MG63 (cell line): ENCODE measurements around the gene KIF18B. TPM values are rescaled to one million over a fixed set of nuclear protein-coding genes. Genes with fewer than 3 reads are reported as not detected.

Experiments used
- DNase-seq: peaks from one replicate; pipeline ENCODE4 v3.0.0-alpha.2; 2020
- H3K27me3 ChIP-seq: fragments of 250-450 bp; sonication (Bioruptor Pico); 2 replicates; pipeline ENCODE4 v1.5.1; 2020; ENCODE audit warnings: mild to moderate bottlenecking, moderate library complexity
- H3K36me3 ChIP-seq: fragments of 250-450 bp; sonication (Bioruptor Pico); 2 replicates; pipeline ENCODE4 v1.5.1; 2020; ENCODE audit warnings: mild to moderate bottlenecking, moderate library complexity
- H3K4me3 ChIP-seq: fragments of 250-450 bp; sonication (Bioruptor Pico); 2 replicates; pipeline ENCODE4 v1.5.1; 2020; ENCODE audit warnings: mild to moderate bottlenecking, moderate library complexity
- H3K9me3 ChIP-seq: fragments of 250-450 bp; sonication (Bioruptor Pico); 2 replicates; pipeline ENCODE4 v1.5.1; 2020; ENCODE audit warnings: mild to moderate bottlenecking, moderate library complexity
- total RNA-seq: library from RNA; depleted of rRNA; stranded (reverse); fragments of >200 nt; shearing (Covaris generic); gene quantifications from 2 replicates; pipeline ENCODE4 v1.2.3, GENCODE V29; 2014; ENCODE audit warnings: low replicate concordance

Gene KIF18B
- total RNA-seq, 1 experiment from 2014 or later: 21.6 TPM

DNA sequence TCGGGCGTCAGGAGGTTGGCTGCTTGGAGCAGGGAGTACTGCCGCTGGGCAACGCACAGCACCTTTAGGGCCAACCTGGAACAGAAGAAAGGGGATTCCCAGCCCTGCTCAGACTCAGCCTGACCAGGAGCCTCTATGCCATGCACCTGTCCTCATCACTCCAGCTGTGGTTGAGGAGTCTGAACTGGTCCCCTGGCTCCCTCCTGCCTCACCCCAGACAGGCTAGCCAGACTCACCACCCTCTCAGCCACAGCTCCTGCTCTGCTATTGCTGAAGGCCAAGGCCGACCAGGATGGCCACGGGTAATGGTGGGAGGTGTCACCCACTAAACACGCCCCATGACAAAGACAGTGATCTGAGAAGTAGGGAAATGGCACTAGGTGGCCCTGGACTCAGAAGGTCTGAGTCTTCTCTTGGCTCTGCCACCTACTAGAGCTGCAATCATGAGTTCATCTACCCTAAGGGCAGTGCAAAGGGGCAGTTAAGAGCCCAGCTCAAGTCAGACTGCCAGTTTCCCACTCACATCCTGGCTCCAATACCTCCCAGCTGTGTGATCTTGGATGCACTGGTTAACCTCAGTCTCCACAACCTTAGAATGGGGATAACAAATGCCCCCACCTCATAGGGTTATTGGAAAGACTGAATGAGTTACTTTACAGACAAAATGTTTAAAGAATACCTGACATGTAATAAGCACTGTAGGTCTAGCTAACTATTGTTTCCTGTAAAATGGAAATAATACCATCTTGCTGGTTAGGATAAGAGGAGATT lies 18.4 kb downstream of the KIF18B start:
- Histone ChIP-seq H3K27me3 (no peaks in the 10 kb centered on the region; the same call in 1 of the 2 replicates), H3K36me3 (peaks cover 87% of the 10 kb centered on the region), H3K4me3 (no peak overlapping the region), H3K9me3 (no peaks in the 10 kb centered on the region)
- DNase-seq: no peak

GRCh38 chr17:44928136-44928535 lies 19.4 kb downstream of the KIF18B start:
- Histone ChIP-seq H3K4me3 (no peak overlapping the region), H3K36me3 (peaks cover 77% of the 10 kb centered on the region), H3K9me3 (no peaks in the 10 kb centered on the region), H3K27me3 (no peaks in the 10 kb centered on the region; the same call in 1 of the 2 replicates)
- DNase-seq: no peak

DNA sequence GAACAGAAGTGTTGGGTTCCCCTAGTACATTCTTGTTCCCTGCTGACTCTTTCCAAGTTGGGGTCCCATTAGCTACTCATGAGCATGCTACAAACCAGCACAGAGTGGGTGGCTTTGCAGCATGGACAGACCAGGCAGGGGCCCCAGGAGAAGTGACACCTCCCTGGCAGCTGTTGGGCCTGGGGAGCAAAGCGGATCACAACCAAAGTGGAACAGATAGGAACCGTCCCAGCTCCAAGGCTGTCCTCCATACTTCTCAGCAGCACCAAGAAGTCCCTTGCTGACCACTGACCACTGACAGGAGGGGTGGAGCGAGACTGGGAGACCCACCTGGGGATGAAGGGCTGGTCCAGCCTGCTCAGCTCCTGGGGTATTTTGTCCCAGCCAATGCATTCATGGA lies 19.9 kb downstream of the KIF18B start:
- DNase-seq: no peak
- no peaks in the 10 kb centered on the region for H3K9me3 ChIP-seq
- no peaks in the 10 kb centered on the region; the same call in 1 of the 2 replicates for H3K27me3 ChIP-seq
- peaks cover 73% of the 10 kb centered on the region for H3K36me3 ChIP-seq
- H3K4me3 ChIP-seq: no peak overlapping the region

GRCh38 chr17:44926821-44927525 lies 20.6 kb downstream of the KIF18B start:
- no peak for DNase-seq
- Histone ChIP-seq H3K36me3 (peaks cover 66% of the 10 kb centered on the region), H3K9me3 (no peaks in the 10 kb centered on the region), H3K27me3 (no peaks in the 10 kb centered on the region; the same call in 1 of the 2 replicates), H3K4me3 (no peak overlapping the region)

GRCh38 chr17:44925731-44926697 lies 21.6 kb downstream of the KIF18B start:
- H3K9me3 ChIP-seq: no peaks in the 10 kb centered on the region
- H3K27me3 ChIP-seq: no peaks in the 10 kb centered on the region; the same call in 1 of the 2 replicates
- no peak overlapping the region for H3K4me3 ChIP-seq
- DNase-seq: no peak
- H3K36me3 ChIP-seq: peaks cover 56% of the 10 kb centered on the region

- DNase-seq: no peak
- no peak overlapping the region for H3K4me3 ChIP-seq
- no peaks in the 10 kb centered on the region; the same call in 1 of the 2 replicates for H3K27me3 ChIP-seq
- H3K9me3 ChIP-seq: no peaks in the 10 kb centered on the region
- H3K36me3 ChIP-seq: peaks cover 37% of the 10 kb centered on the region
These were observed 23.4 kb downstream of the KIF18B start for GRCh38 chr17:44924107-44924544.

DNA sequence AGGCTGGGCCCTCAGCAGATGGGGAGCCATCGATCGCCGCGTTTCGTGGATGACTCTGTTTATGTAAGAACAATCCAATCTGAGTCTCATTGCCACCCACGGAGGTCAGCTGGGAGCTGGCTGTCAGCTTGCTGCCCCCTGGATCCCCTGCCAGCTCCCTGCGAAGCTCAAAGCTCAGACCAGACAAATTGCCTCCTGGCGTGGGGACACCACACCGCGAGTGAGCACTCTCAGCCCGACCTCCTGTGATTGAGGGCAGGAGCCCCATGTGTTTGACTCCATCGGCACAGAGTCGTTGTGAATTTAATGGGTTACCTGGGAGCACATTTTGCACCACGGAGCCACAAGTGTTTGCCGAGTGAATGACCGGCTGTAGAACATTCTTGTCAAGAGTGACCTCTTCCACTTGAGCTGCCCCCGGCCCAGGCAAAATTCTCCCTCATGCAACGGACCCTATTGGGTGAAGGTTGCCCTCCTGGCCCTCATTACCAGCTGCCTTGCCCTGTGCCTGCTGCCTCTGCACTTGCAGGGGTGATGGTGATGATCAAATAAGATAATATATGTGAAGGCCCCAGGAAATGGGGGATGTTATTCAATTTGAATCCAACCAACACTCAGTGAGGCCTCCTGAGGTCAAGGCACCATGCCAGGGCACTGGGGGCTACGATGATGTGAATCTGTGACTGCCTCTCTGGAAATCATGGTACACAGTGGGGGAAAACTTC lies 24.7 kb downstream of the KIF18B start:
- DNase-seq: no peak
- Histone ChIP-seq H3K9me3 (no peaks in the 10 kb centered on the region), H3K27me3 (no peaks in the 10 kb centered on the region; the same call in 1 of the 2 replicates), H3K36me3 (peaks cover 25% of the 10 kb centered on the region), H3K4me3 (no peak overlapping the region)

GRCh38 chr17:44922136-44922535 lies 25.4 kb downstream of the KIF18B start:
- Histone ChIP-seq H3K36me3 (peaks cover 17% of the 10 kb centered on the region), H3K27me3 (no peaks in the 10 kb centered on the region; the same call in 1 of the 2 replicates), H3K4me3 (no peak overlapping the region), H3K9me3 (no peaks in the 10 kb centered on the region)
- DNase-seq: no peak

DNA sequence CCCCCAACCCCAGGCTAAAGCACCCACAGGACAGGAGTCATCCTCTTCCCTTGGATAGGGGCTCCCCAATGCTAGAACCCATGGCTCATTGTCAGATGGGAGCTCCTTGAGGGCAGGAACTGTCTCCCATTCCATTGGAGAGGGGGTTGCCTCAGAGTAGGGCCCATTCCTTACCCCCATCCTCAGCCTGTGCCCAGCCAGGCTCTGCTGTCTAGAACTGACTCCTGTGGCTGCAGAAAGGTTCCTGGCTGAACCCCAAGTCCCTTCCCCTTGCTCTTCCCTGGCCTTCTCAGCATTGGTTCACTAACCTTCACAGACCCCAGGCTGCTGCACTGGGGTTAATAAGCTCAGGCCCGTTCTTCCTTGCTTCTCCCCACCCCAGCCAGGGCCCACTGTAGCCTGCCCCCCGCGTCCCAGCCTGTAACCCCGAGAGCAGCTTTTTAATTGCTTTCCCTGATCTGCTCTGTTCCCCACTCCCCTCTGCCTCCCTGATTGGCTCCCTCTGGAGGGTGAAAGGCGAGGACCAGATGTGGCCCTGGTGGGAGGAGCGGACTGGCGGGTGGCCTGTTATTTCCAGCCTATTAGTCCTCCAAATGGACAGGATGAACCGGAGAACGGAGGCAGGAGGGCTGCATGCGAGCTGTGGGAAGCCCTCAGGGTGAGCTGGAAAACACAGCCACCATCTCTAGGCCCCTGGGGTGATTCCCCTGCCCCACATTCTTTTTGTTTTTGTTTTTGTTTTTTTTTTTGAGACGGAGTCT lies 26.3 kb downstream of the KIF18B start:
- H3K4me3 ChIP-seq: no peak overlapping the region
- no peak for DNase-seq
- no peaks in the 10 kb centered on the region for H3K9me3 ChIP-seq
- no peaks in the 10 kb centered on the region; the same call in 1 of the 2 replicates for H3K27me3 ChIP-seq
- peaks cover 9% of the 10 kb centered on the region for H3K36me3 ChIP-seq

DNA sequence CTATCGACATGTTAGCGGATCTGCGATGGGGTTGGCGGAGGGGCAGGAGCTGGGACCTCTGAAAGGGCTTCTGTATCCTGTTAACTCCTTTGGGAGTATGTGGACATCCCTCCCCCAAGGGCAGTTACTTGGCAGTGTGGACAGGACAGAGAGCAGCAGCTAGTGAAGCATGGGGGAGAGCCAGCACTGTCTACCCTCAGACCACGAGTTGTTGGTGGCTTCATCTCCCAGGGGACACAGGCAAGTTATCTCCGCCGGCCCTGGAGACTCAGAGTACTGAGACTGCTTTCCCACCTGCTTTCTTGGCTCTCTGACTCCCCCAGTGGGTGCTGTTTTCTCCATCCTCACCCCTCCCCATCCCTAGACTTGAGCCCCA lies 27.0 kb downstream of the KIF18B start:
- H3K27me3 ChIP-seq: no peaks in the 10 kb centered on the region; the same call in 1 of the 2 replicates
- no peak for DNase-seq
- peaks cover 1% of the 10 kb centered on the region; the same call in 1 of the 2 replicates for H3K36me3 ChIP-seq
- no peaks in the 10 kb centered on the region for H3K9me3 ChIP-seq
- H3K4me3 ChIP-seq: no peak overlapping the region

GRCh38 chr17:44919885-44920564 lies 27.5 kb downstream of the KIF18B start:
- no peaks in the 10 kb centered on the region for H3K9me3 ChIP-seq
- no peaks in the 10 kb centered on the region for H3K36me3 ChIP-seq
- H3K27me3 ChIP-seq: no peaks in the 10 kb centered on the region; the same call in 1 of the 2 replicates
- H3K4me3 ChIP-seq: no peak overlapping the region
- peak; percentile 79 for DNase-seq

DNA sequence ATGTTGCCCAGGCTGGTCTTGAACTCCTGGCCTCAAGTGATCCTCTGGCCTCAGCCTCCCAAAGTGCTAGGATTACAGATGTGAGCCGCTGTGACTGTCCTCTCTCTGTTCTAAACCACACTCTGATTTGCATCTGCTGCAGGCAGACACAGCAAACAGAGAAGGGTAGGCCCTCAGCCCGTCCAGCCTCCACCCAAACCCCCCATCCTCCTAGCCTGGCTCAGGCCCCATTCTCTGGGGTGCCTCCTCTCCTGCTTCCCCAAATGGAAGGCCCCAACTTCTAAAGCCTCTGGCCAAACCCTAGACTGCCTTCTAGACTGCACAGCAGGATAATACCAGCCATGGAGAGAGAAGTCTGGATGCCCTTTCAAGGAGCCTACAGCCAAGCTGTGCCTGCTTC lies 28.2 kb downstream of the KIF18B start:
- no peak overlapping the region for H3K4me3 ChIP-seq
- no peak for DNase-seq
- no peaks in the 10 kb centered on the region for H3K36me3 ChIP-seq

GRCh38 chr17:44918006-44918405 lies 29.6 kb downstream of the KIF18B start:
- Histone ChIP-seq H3K36me3 (no peaks in the 10 kb centered on the region), H3K27me3 (no peaks in the 10 kb centered on the region), H3K9me3 (no peaks in the 10 kb centered on the region), H3K4me3 (no peak overlapping the region)
- no peak for DNase-seq

More for the DNA sequence above, 28.2 kb downstream of the KIF18B start:
- Histone ChIP-seq H3K9me3 (no peaks in the 10 kb centered on the region), H3K27me3 (no peaks in the 10 kb centered on the region; the same call in 1 of the 2 replicates)

GRCh38 chr17:44917456-44917855 lies 30.1 kb downstream of the KIF18B start:
- no peak overlapping the region for H3K4me3 ChIP-seq
- H3K9me3 ChIP-seq: no peaks in the 10 kb centered on the region
- no peaks in the 10 kb centered on the region for H3K36me3 ChIP-seq
- DNase-seq: no peak
- H3K27me3 ChIP-seq: no peaks in the 10 kb centered on the region

DNA sequence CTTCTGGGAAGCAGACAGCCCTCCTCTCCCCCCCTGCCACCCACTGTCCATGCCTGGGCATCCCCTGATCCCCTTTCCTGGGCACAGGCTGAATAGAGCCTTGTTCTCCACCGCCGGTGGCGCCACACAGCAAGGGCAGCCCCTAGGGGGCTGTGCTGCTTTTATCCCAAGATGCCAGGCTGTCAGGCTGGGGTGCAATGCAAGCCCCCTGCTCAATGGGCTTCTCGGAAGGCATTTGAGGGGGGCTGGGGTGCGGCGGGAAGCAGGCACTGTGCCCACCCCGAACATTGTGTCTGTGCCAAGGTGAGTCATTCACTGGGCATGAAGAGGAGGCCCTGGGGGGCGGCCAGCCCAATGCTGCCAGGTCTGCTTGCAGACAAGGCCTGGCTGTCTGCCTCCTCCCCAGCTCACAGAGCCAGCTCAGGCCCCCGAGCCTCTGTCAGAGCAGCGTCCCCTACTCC lies 30.8 kb downstream of the KIF18B start:
- Histone ChIP-seq H3K36me3 (no peaks in the 10 kb centered on the region), H3K4me3 (no peak overlapping the region), H3K27me3 (no peaks in the 10 kb centered on the region), H3K9me3 (no peaks in the 10 kb centered on the region)
- peak; percentile 88 for DNase-seq
